Gastrocnemius medialis (tissue), 4 donors: ENCODE results near the gene PINK1. TPM values are rescaled to one million over a fixed set of nuclear protein-coding genes. Genes with fewer than 3 reads are reported as not detected.
A peak's percentile ranks its signal among the peaks of the same experiment; 100 is the strongest.

Experiments
- ATAC-seq, 2 donors: fragments of 150-250 bp; one replicate each; pipeline ENCODE4 v1.9.1; 2016
- DNase-seq, 2 donors: peaks; one replicate each; pipeline ENCODE4 v3.0.0-alpha.2; 2019
- H3K27ac ChIP-seq, 4 donors: fragments of 200-600 bp; sonication (generic); 1 replicate in 1 of 4; 2 replicates in 3 of 4; pipeline ENCODE4 v1.5.1; 2016 to 2018; ENCODE audit warnings: mild to moderate bottlenecking in 2 of 4, moderate library complexity in 1 of 4
- H3K27me3 ChIP-seq, 3 donors: fragments of 200-600 bp; sonication (generic) in 2 of 3; 1 replicate in 1 of 3; 2 replicates in 2 of 3; pipeline versions ENCODE4 v1.5.1 to v1.6.0; 2016 to 2019; ENCODE audit warnings: mild to moderate bottlenecking in 1 of 3, moderate library complexity in 1 of 3
- H3K36me3 ChIP-seq, 2 donors: fragments of 200-600 bp; sonication (generic) in 1 of 2; one replicate each; pipeline ENCODE4 v1.5.1; 2017 to 2018
- H3K4me1 ChIP-seq, 2 donors: fragments of 200-600 bp; sonication (generic) in 1 of 2; one replicate each; pipeline ENCODE4 v1.5.1; 2016 to 2017; ENCODE audit warnings: mild to moderate bottlenecking in 2 of 2
- H3K4me3 ChIP-seq, 4 donors: fragments of 200-600 bp; sonication (generic) in 3 of 4; 1 replicate in 1 of 4; 2 replicates in 3 of 4; pipeline ENCODE4 v1.5.1; 2016 to 2019; ENCODE audit warnings: mild to moderate bottlenecking in 2 of 4
- H3K9me3 ChIP-seq, 3 donors: fragments of 200-600 bp; sonication (generic) in 2 of 3; 1 replicate in 1 of 3; 2 replicates in 2 of 3; pipeline ENCODE4 v1.5.1; 2016 to 2019
- CTCF ChIP-seq, 5 experiments: fragments of 450-650 bp in 3 of 5; fragments of 200-600 bp in 2 of 5; sonication (generic) in 2 of 5; IDR thresholded peaks in 4 of 5; conservative IDR thresholded peaks in 1 of 5; 1 replicate in 4 of 5; 2 replicates in 1 of 5; pipeline ENCODE4 v1.5.1; 2016 to 2019; ENCODE audit warnings: antibody characterized with exemption in 5 of 5, mild to moderate bottlenecking in 3 of 5, moderate library complexity in 3 of 5
- POLR2A ChIP-seq, 2 donors: fragments of 450-650 bp; IDR thresholded peaks; one replicate each; pipeline ENCODE4 v1.6.1; 2017; ENCODE audit warnings: antibody characterized with exemption in 2 of 2, mild to moderate bottlenecking in 2 of 2, moderate library complexity in 2 of 2
- in situ Hi-C, 4 donors: fragments of 200-750 bp; cut with MboI; loops; one replicate each; pipeline versions ENCODE4 v1.15.0 to v1.8.0; 2017; ENCODE audit warnings: low sequenced_read_pairs in 4 of 4
- intact Hi-C: fragments of 100-400 bp; cut with DNase I; formaldehyde crosslinking; loops from one replicate; pipeline ENCODE4 v1.15.1; 2023; ENCODE audit warnings: low total_unique reads
- total RNA-seq, 4 donors: library from RNA; depleted of rRNA; stranded (reverse); fragments of >200 nt; gene quantifications; one replicate each; pipeline versions ENCODE4 v1.1.0 to v1.2.3, GENCODE V29; 2016

Gene PINK1
- total RNA-seq, 4 donors from 2014 or later, result 376 to 478 (median 414) TPM

DNA sequence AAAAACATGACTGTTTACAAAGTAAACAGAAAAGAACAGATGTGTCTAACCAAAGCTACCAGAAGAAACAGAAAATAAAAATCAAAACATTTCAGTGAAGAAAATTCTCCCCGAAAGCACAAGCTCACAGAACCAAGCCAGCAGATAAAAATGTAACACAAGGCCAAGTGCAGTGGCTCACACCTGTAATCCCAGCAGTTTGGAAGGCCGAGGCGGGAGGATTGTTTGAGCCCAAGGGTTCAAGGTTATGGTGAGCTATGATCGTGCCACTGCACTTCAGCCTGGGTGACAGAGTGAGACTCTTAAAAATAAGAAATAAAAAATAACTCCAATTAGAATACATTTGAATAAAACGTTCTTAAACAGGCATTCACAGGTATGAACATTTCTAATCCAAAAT is 47.0 kb downstream of the PINK1 start:
- in situ Hi-C loops, result loop anchor here in 1 of 4 donors (25.0 kb wide), 1 partner anchor 682 kb away; no protein-coding TSS in a partner anchor
- Histone ChIP-seq H3K4me1 (peaks cover under 1% of the 10 kb centered on the region in 2 donors), H3K27ac (no peak overlapping the region), H3K27me3 (no peaks in the 10 kb centered on the region), H3K9me3 (no peaks in the 10 kb centered on the region), H3K36me3 (no peaks in the 10 kb centered on the region), H3K4me3 (no peak overlapping the region)
- TF ChIP-seq CTCF (IDR thresholded peaks at IDR 0.05 in 4 of 5, conservative IDR thresholded peaks at IDR 0.05 in 1 of 5) (no peak), POLR2A (IDR thresholded peaks at IDR 0.05) (no peak)
- DNase-seq (no peak), ATAC-seq (no peak)
- intact Hi-C loops, result no loop called here

GRCh38 chr1:20681999-20682398 is 48.7 kb downstream of the PINK1 start:
- in situ Hi-C loops, result loop anchor here in 1 of 4 donors (25.0 kb wide), 1 partner anchor 680 kb away; no protein-coding TSS in a partner anchor
- intact Hi-C loops, result no loop called here
- TF ChIP-seq POLR2A (IDR thresholded peaks at IDR 0.05) (no peak), CTCF (IDR thresholded peaks at IDR 0.05 in 4 of 5, conservative IDR thresholded peaks at IDR 0.05 in 1 of 5) (no peak)
- DNase-seq (no peak), ATAC-seq (no peak)
- H3K4me3 ChIP-seq, result no peak overlapping the region
- no peak overlapping the region for H3K27ac ChIP-seq
- no peaks in the 10 kb centered on the region for H3K9me3 ChIP-seq
- peaks cover 6 to 10% of the 10 kb centered on the region in 2 donors for H3K4me1 ChIP-seq
- H3K27me3 ChIP-seq, result no peaks in the 10 kb centered on the region
- no peaks in the 10 kb centered on the region for H3K36me3 ChIP-seq

- TF ChIP-seq POLR2A (IDR thresholded peaks at IDR 0.05), result no peak
- no peak for TF ChIP-seq CTCF (IDR thresholded peaks at IDR 0.05 in 4 of 5, conservative IDR thresholded peaks at IDR 0.05 in 1 of 5)
- H3K4me1 ChIP-seq, result peaks cover 6 to 10% of the 10 kb centered on the region in 2 donors
- peak overlapping the region in 1 of 4 donors; percentile 4 for H3K27ac ChIP-seq
- H3K9me3 ChIP-seq, result no peaks in the 10 kb centered on the region
- no peaks in the 10 kb centered on the region for H3K27me3 ChIP-seq
- DNase-seq, result peak in 1 of 2 donors; percentile 27
- intact Hi-C loops (no loop called here), in situ Hi-C loops (loop anchor here in 1 of 4 donors (25.0 kb wide), 1 partner anchor 680 kb away; no protein-coding TSS in a partner anchor)
- ATAC-seq, result no peak
- H3K4me3 ChIP-seq, result no peak overlapping the region
- no peaks in the 10 kb centered on the region for H3K36me3 ChIP-seq
Measured at GRCh38 chr1:20682571-20683236, 49.4 kb downstream of the PINK1 start.

DNA sequence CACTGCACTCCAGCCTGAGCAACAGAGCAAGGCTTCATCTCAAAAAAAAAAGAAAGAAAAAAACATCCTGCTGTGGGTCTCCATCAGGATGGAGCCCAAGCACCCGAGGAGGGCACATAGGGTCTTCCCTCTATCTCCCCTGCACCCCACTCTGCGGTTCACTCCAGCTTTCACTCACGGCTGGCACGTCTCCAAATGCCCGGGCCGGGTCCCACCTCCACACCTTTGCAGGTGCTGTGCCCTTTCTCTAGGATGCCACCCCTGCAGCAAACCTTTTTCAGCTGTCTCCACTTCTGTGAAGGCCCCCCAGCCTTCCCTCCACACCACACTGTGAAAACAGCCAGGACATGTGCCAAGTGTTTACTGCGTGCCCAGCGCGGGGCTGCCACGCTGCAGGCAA is 50.4 kb downstream of the PINK1 start:
- no peaks in the 10 kb centered on the region for H3K27me3 ChIP-seq
- H3K27ac ChIP-seq, result peak overlapping the region; percentile 69 to 84 (median 82)
- H3K36me3 ChIP-seq, result no peaks in the 10 kb centered on the region
- H3K4me1 ChIP-seq, result peaks cover 6 to 10% of the 10 kb centered on the region in 2 donors
- peak overlapping the region in 2 of 4 donors; percentile 45 to 52 for H3K4me3 ChIP-seq
- ATAC-seq (no peak), DNase-seq (no peak)
- TF ChIP-seq POLR2A (IDR thresholded peaks at IDR 0.05) (no peak), CTCF (IDR thresholded peaks at IDR 0.05 in 4 of 5, conservative IDR thresholded peaks at IDR 0.05 in 1 of 5) (no peak)
- in situ Hi-C loops (loop anchor here in 1 of 4 donors (25.0 kb wide), 1 partner anchor 679 kb away; no protein-coding TSS in a partner anchor), intact Hi-C loops (no loop called here)
- H3K9me3 ChIP-seq, result no peaks in the 10 kb centered on the region
